NCI-H128 (cell line): ENCODE results near the gene FUT2.

Experiments used
- DNase-seq: peaks from one replicate; lab custom pipeline; 2025; ENCODE audit not compliant: unreplicated experiment; lab: John Stamatoyannopoulos, UW

FUT2 gene

DNA sequence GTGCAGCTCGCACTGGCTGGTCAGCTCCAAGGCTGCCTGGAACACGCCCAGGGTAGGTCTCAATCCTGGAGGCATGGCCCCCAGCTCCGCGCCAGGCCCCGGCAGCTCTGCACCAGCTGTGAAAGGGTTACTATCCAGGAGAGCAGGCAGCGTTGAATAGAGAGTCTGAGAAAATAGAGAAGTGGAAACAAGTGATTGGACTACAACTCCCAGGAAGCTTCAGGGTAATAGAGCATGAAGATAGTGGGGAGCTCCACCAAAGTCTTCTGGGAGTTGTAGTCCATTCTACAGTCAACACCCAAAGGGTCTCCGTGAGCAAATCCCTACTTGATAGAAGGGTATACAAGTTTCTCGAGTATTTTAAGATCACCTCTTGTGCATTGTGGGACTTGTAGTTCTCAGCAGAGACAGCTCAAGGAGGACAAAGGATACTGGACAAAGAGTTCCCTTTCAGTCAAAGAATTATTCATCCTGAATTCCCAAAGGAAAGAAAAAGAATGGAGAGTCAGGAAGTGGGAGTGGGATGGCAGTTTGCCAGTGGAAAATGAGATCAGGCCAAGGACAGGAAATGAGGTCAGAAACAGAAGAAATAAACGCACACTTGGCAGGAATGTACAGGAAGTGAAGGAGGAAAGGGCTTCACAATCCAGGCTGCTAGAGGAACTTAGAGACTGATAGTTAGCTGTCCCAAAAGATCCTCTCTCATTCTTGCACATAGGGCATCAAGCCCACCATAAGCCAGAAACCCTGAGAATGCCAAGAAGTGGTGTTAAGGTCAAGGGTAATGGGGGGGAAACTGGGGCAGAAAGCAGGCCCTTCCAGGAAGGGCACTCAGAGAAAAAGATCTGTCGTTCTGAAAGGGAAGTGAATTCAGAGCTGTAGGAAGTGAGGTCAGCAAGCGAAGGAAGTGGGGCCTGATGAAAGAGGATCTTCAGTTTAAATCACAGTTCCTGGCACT, 29.3 kb downstream of the FUT2 start:
- no peak for DNase-seq

DNA sequence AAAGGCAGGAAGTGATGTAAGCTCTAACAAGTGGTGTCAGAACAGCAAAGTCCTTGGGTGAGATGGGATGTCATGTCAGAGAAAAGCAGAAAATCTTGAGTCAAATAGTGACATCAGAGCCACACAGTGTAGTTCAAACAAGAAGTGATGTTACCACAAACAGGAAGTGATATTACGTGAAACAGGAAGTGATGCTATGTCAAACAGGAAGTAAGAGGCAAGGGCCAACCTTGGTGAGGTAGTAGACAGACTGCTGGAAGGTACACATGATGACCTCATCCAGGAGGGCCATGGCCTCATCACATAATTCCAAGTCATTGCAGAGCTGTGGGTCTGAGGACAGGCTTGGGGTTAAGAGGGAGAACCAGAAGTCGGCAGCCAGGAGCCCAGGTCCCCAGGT, 30.8 kb downstream of the FUT2 start:
- DNase-seq = no peak

DNA sequence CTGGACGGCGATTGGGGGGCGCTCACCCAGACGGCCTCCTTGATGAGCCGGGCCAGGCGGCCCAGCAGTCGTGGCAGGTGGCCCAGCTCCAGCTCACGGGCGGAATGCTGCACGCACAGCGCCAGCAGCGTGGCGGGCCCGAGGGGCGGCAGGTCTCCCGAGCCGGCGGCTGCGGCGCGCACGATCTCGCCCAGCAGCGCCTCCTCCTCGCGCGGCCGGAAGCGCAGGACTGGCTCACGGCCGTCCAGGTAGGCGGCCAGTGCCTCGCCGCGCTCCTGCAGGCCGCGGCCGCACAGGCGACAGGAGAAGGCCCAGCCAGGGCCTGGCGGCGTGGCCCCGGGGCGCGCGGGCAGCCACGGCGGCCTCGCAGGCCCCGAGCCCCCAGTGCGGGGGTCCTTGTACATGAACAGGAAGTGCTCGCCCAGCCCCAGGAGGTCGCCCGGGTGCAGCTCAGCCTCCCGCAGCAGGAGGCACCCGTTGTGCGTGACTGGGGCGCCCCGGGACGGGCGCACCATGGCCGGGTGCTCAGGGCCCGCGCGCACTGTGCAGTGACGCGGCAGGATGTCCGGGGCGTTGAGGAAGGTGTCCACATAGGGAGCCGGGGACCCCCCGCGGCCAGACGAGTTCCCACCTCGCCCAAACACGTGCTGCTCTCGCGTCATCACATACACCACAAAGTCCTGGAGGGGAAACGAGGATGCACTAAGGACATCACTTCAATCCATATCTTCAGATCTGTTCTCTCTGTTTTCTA, 33.3 kb downstream of the FUT2 start:
- DNase-seq = no peak

DNA sequence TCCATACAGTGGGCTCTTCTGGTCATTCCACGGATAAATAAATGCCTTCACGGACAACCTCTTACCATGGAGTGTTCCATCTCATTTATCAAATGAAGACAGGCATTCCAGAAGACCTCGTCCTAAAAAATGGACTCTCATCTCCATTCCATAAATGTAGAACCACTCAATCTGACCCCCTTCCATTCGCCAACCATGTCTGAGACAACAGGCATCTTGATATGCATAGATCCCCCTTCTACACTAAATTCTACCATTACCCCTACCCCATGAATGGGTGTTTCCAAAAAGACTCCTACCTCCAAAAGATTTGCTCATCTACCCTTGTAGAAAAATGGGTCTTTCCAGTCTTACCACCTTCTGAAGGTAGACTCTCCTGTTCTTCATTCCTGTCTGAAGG, 35.7 kb downstream of the FUT2 start:
- no peak for DNase-seq

DNA sequence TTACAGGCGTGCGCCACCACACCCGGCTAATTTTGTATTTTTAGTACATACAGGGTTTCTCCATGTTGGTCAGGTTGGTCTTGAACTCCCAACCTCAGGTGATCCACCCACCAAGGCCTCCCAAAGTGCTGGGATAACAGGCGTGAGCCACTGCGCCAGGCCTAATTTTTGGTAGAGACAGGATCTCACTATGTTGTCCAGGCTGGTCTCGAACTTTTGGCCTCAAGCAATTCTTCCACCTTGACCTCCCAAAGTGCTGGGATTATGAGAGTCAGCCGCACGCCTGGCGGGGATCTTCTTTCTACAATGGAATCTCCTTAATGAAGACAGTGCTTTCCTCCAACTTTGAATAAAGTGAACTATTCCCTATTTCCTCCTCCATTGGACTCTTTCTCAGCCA, 38.9 kb downstream of the FUT2 start:
- DNase-seq = no peak

DNA sequence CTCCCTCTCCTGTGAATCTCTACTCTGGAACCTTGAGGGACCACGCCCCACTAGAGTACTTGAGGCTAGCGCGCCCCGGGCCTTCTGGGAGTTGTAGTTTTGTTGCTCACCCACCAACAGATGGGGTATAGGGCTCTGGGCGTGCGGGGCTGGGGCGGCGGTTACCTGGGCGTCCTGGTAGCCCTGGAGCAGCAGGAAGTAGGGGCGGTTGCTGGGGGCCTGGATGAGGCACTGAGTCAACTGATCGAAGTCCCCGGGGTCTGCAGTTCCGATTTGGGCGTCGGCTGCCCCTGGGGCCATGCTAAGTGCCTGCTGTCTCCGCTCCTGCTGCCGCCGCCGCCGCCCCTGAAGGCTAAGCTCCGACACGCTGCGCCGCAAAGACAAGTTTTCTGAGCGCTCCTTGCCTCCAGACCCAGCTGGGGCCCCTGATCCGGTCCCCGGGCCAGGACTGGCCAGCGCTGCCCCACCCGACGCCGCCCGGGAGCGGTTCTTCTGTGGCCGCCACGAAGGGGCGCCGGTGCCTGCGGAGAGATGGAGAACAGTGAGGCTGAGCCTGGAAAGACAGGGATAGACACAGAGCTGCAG, 39.4 kb downstream of the FUT2 start:
- DNase-seq = no peak

DNA sequence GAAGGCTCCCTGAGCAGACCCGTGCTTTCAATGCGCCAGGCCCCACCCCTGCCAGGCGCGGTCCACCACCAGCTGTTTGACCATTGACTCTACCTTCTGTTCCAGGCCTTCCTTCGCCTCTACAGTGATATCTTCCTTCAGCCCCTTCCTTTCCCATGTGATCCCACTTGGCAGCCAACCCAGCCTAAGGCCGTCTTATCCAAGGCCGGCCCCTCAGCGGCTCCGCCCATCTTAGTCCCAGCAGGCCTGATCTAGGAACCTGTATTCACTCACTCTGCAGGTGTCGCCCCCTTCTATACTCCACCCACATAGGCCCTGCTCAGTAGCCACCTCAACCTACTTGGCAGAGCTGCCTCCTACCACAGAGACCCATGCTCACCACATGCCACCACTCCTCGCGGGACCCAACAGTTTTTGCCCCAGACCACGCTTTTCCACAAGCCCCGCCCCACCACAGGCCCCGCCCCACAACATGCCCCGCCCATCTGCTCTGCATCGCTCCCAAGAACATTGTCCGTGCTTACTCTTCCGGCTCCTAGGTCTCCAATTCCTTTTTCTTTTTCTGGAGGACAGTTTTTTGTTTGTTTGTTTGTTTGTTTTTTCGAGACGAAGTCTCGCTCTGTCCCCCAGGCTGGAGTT, 41.7 kb downstream of the FUT2 start:
- no peak for DNase-seq

DNA sequence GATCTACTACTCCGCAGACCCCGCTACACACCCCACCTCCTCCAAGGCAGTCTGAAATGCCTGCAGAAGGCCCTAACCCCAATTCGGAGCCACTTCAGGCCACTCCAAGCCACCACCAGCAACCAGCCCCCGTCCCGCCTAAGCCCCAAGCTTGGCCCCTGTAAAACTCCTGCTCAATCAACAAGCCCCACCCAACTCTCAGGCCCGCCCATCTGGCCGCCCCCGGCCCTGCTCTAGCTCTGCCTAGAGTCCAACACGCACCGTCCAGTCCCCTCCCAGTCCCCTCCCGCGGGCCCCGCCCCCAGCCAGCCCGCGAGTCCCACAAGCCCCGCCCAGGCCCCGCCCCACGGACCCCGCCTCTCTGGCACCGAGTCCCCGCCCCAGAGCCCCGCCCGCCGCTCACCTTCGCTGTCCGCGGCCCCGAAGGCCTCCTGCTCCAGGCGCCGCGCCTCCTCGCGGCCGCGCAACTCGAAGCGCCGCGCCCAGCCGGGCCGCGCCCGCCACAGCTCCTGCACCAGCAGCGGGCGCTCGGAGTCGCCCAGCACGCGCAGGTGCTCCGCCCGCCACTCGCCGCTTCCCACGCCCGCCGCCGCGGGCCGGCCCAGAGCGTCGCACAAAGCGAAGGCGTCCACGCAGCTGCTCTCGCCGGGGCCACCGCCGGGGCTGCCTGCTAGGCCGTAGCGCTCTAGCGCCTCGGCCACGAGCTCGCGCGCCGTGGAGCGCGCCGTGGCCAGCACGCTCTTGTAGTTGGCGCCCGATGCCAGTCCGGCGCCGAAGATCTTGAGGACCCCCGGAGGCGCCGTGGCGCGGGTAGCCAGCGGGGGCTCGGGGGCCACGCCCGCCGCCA, 43.0 kb downstream of the FUT2 start:
- peak; percentile 78 for DNase-seq

DNA sequence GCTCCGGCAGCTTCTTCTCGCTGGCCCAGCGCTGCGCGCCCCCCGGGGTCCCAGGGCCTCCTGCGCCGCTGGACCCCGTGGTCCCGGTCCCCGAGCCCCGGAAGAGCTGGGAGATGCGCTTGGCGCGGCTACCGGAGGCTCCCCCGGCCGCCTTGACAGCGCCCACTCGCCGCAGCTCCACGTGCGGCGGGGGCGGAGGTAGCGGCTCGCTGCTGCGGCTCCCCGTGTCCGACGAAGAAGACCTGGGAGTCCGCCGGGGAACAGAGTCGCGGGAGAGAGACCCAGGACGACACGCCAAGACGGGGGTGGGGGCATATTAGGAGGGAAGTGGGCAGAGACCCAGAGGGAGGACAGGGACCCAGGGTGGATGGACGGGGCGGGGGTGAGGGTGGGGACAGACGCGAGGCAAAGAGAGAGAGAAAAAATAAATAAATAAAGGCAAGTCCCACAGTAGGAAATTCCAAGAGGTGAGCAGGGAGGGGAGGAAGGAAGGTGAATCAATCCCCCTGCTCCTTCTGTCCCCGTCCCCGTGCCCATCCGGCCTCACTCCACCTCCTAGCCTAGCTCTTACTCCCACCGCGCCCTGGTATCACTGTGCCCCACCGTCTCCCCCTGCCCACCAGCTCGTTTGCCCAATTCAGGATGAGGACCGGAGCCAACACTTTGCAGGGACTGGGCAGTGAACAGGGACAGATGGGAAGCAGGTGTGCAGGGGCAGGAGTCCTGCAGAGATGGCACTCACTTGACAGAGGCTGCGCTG, 43.8 kb downstream of the FUT2 start:
- no peak for DNase-seq

DNA sequence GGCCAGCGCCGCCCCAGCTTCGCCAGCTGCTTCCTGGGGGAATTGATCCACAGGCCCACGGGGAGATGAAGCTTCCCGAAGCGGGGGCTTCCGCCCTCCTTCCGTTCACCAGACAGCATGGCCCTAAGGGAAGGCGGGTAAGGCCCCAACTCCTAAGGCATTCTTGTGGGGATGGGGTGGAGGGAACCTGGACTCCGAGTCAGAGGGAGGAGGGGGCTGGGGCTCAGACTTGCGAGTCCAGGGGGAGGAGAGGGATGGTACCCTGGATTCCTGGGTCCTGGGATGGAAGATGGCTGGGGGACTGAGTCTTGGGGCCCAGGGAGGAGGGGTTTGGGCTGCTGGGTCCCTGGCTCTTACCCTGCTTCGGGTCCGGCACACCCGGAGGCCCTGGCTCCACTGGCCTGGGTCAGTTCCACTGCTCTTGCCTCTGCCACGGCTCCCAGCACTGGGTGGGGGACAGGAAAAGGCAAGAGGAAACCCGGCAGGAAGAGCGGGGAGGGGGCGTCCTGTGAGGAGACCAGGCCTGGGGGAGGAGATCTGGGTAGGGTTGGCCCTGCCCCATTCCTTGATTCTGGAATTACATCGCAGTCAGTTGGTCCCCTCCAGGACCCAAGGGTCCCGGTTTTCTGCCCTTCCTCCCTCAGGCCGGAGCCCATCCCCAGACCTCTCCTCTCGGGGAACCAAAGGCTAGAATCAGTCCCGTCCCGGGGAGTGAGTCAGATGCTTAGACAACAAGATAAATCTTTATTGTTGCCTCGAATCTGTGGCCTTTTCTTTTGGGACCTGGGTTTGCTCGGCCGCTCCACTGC, 44.6 kb downstream of the FUT2 start, which contains the start of gene RASIP1:
TSS of gene RASIP1 (minus strand) at position 447 of the 809 bp plus-strand sequence. CDS start at position 119, 328 bp downstream.
- DNase-seq = no peak

DNA sequence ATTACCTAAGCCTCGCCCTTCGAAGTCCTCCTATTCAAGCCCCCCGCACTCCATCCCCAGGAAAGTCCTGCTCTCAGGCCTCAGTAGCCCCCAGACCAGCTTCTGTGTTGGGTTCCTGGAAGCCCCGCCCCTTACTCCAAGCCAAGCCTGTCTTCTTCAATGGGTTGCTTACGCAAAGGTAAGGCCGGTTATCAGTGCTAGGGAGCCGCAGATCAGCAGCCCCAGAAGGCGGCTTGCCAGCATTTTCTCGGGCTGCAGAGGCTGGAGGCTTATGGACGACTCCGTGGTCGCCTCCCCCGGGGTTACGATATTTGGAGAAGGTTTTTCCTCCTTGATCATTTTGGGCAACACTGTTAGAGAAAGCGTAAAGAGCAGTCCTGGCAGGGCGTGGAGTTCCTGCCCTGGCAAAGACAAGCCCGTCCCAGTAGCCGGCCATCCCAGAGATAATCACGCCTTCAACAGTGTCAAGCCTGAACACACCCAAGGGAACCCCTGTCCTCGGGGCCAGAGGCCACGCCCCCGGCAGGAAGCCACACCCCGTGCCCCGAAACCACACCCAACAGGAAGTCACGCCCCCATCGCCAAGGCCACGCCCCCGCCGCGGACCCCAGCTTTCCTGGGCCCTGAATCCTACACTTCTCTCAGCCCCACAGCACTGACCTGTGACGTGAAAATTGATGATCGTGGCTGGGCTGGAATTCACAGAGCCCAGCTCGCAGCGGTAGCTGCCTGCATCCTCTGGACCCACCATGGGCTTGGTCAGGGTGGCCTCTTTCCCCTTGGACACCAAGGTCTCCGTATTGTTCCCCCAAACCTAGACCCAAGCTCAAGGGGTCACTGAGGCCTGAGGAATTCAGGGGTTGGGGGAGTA, 45.6 kb downstream of the FUT2 start:
- DNase-seq = no peak

DNA sequence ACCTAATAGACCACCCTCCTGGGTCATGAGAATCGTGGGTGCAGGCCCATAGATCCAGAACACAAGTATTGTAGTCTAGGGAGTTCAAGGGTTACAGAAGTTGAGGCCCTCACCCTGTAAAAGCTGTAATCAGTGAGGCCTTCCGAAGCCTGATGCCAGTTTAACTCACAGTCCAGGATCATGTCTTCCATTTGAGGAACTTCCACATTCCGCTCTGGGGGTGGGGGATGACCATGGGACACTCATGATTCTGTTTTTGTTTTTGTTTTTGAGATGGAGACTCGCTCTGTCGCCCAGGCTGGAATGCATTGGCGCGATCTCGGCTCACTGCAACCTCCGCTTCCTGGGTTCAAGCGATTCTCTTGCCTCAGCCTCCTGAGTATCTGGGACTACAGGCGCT, 46.3 kb downstream of the FUT2 start:
- no peak for DNase-seq

DNA sequence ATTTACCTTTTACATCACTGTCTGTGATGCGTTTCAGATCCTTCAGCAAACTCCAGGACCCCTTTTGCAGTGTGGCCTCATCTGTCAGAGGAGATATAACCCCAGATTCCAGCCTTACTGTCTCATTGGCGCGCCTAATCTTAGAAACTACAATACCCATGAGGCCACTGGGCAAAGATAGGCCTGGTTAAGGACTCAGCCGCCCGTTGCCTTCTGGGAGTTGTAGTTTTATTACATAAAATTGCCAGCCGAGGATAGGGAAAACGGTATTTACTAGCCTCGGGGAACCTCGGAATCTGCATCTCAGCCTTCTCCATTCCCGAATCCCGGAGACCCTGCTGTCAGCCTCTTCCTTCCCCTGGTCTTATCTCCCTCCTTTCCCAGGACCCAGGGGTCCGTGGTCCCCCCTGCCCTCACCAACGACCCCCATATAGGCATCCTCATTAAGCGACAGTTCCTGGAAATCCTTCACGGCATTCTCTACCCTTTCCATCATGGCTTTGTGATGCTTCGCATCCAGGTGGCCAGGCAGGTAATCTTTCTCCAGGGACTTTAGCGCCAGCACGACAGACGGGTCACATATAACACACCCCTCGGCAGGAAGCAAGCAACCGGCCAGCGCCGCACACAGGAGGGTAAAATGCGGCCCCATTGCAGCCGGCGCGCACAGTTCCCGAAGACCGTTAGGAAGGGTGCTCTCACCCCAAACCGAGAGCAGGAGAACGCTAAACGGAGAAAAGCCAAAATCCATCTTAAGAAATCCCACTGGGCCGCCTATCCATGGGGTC, 49.6 kb downstream of the FUT2 start:
- DNase-seq = no peak

DNA sequence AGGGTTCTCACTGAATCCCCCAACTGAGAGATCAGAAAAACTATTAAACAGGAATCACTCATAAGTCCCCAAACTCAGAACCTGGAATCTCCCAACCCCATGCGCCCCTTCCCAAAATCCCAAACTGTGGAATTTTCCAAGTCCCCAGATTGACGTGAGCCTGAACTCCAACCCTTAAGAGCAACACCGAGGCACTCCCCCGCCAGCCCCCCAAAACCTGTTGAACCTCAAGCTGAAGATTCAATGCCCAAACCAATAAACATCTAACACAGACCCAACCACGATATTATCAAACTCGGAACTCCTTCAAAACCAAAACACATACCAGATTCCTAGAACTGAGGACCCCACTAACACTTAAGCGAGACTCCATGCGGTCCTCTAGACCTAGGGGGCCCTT, 50.3 kb downstream of the FUT2 start:
- DNase-seq = no peak

DNA sequence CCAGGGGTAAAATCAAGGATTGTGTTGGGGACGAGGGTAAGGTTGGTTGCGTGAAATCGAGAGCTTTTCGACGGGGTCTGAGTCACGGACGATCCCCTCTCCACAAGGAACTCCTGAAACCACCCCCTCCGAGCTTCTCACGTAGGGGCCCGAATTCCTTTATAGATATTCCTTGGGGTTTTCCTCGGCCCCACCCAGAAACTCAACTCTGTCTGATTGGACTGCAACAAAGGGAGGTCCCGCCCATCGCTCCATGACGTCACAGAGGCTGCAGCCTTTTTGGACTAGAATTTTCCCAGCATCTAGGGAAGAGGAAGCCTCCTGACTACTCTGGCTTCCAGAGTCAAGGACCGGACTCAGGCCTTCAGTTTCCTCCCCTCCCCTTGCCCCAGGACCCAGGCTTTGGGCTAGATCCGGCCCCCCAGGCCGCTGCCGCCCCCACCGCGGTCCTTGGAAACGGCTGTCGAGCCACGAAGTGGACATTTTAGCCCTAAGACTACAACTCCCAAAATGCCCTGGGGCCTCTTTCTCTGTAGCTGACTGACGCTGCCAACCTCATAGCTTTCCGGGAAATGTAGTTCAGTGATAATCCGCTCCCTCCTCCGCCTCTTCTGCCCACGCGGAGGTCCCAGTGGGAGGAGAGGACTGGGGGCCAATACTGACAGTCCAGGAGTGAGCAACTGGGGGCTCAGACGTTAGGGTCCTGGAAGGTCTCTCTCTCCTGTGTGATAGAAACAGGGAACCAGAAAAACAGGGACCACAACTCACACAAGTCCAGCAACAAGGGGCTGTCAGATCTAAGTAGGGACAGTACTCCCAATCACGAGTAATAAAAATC, 51.2 kb downstream of the FUT2 start, which contains the start of gene IZUMO1:
TSS of gene IZUMO1 (minus strand) at position 172 of the 838 bp plus-strand sequence. CDS start 1,050 bp downstream, outside the sequence.
- no peak for DNase-seq
